Stimulated activated CD8-positive, alpha-beta memory T cell treated with anti-CD3 and anti-CD28 coated beads, Interleukin-7, amount 100 ng/mL, for 24 hours (primary cell): ENCODE data around the gene MIX23.

Source experiments
- DNase-seq: peaks from one replicate; pipeline ENCODE4 v3.0.0-alpha.2; 2020; ENCODE audit warnings: low read depth

MIX23 gene

DNA sequence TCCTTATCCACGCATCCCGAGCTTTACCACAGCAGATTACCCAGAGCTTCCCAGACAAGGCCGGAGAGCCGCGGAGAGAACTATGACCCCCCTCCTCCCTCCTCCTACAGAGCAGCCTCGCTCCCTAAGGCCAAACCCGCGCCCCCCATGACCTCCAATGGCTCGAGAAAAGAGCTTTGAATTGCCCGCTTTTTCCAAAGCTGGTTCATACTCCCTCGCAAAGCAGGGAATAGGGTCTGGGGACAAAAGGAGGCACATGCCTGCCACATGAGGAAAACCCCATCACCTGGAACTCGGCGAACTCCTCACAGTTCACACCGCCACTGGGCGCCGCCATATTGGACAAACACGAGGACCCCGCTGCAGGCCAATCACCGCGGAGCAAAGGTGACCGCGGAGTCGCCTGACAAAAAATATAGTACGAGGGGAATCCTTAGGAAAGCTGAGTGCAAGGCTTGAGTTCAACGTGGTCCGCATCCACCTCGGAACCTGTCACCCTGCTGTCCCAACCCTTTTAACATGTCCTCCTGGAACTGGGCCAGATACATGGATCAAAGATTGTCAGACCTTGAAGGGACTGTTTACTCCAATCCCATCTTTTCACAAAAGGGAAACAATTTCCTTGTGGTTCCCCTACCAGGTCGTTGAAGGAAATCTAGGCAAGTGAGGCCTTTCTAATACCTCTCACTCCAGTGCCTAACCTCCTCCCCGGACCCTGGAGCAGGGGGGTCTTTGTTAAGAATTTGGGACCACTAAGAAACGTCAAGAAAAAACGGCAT is at the start of gene MIX23:
Gene MIX23 (minus strand): TSS at position 344 of the 779 bp plus-strand sequence. CDS start 7 bp downstream, at position 337.
- DNase-seq = peak; percentile 67

DNA sequence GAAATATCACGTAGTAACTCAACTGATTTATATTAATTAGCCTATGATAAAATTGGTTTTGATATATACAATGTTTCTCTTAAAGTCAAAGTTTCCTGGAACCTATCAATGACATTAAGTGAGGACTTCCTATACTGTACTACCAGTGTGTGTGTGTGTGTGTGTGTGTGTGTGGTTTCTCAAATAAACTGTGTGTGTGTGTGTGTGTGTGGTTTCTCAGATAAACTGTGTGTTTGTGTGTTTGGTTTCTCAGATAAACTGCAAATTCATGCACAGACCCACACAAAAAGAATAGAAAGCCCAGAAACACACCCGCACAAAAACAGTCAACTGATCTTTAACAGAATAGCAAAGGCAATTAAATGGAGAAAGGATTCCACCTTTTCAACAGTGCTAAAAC is 47.3 kb upstream of the MIX23 start:
- DNase-seq = no peak

DNA sequence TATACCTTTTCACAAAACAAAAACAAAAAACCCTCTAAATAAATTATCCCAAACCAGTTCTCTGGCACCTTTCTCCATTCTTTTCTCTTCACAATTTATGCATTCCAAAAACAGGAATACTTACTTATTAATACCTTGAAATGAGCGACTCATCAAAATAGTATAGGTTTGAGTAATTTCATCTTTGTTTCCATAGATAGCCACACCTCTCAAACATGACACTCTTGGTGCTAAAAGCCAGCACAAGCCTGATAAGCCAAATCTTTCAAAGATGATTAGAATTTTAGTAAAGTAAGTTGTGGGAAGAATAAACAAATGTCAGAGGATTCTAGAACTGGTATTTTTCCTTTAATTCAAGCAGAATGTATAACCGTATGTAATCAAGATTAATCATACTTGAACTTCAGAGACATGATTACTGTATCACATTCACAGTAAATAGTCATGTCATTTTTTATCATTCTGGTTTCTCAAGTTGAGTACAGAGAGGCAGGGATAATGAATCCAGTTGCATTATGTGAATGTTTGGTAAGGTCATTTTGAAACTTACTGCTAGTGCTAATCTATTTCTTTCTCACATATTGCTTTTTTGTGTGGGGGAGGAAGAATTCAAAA is 44.9 kb upstream of the MIX23 start:
- no peak for DNase-seq

DNA sequence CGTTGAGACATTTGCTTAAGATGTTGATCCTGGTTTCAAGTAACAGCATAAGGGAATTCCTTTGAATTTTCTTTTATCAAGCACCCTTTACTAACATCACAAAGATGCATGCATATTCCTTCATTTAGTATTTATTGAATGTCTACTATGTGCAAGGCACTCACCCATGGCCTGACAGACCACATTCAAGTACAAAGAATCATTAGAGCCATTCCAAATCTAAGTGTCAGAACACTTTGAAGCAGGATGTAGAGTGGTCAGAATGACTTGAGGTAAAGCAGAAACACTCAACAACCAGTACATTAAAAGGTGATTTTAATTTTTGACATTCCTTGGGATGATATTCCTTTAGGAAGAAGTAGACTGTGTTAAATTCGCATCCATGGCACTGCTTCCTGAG is 38.8 kb upstream of the MIX23 start:
- no peak for DNase-seq

DNA sequence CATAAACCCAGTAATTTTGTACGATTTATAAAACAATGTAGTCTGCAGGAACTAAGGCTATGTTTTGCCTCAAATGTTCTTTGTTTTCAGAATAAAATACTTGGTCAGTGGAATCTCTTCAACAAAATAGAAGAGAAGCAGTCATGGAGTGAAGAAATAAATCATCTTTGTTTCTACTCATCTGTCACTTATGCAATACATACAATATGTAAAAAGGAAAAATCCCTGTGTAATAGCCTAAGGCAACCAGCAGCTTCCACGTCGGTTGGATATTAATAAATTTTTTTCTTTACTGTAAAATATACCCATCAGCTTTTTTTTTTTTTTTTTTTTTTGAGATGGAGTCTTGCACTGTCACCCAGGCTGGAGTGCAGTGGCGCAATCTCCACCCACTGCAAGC is 38.1 kb upstream of the MIX23 start:
- DNase-seq = no peak

DNA sequence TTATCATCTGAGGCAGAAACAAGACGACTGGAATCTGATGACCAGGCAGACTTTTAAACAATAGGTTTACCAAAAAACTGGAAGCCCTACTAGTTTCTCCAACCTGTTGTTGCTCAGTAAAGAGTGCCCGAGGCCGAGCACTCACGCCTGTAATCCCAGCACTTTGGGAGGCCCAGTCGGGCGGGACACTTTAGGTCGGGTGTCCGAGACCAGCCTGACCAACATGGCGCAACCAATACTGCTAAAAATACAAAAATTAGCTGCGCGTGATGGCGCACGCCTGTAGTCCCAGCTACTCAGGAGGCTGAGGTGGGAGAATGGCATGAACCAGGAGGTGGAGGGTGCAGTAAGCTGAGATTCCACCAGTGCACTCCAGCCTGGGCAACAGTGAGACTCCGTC is 33.9 kb upstream of the MIX23 start:
- DNase-seq = no peak

DNA sequence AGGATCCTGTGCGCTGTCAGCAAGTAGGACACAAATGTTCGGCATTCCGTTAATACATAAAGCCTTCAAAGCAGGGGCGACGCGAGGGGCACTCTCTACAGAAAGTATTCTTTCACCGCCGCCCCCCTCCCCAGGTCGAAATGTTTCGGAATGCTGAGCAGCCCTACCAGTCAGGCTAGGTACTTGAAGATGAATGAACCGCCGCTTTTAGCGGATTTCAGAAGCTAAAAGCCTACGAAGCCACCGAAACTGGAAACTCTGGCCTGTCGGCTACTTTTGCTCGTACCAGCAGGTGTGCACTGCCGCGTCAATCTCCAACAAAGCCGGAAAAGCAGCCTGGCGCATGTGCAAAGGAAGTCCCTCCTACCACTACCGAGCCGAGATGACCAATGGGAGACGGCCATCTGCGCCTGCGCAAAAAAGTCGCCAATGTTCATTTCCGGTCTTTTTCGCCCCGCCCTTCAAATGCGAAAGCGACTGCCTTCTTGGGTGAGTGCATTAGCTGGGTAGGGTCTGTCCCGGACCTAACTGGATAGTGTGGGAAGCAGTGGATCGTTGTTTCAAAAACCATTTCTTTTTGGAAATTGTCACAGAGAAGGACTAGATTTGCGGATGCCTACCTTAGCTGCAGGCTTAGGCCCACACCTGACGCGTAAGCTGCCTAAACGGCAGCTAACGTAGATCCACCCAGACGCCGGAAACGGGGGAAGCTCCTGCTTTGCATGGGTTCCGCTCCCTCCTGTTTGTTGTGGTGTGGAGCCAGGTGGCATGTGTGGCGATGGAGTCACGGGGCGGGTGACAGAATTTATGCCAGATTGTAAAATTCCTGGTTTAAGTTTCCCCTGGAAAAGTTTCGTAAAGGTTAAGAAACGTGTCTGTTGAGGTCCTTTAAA is 33.0 kb upstream of the MIX23 start, which contains the start of gene WDR5B:
Gene WDR5B (minus strand): TSS at position 301 of the 893 bp plus-strand sequence. CDS start 534 bp downstream, outside the sequence.
- DNase-seq = peak; percentile 99

DNA sequence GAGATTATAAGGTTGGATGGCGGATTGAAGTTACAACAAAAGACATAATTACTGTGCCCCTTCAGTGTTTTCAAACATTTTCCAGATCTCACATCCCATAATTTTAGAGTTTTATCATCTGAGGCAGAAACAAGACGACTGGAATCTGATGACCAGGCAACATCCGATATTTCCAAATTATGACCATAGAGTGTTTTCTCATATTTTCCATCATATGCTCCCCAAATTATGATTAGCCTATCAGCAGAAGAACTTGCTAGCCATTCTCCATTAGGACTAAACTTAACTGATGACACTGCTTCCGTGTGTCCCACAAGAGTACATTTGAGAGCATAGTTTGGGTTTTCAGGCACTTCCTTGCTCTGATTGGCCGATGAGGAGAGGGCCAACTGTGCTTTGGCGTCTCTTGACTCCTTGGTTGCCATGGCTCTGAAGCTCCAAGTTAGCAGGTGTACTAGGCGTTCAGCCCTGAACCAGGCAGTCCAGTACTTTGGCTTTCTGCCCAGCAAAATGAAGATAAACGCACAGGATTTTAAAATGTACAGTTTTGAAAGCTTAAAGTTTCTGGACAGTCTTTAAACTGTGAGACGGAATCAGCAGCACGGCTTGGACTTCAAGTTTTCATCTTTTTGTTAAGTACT is 32.2 kb upstream of the MIX23 start:
- peak; percentile 5 for DNase-seq

DNA sequence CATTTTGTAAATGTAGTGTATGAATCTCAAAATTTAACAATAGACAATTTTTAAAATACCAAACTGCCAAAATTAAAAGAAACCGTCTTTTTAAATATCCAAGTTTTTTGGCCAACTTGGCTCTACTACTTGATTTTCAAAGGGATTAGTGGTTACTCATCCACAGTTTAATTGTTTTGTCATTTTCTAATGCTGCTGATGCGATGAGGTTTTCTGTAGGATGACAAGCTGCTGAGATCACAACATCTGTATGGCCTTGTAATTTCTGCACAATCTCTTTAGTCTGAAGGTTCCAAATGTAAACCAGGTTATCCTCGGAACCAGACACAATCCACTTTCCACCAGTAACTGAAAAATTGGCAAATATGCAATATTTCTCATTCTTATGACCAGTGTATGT is 31.4 kb upstream of the MIX23 start:
- no peak for DNase-seq

DNA sequence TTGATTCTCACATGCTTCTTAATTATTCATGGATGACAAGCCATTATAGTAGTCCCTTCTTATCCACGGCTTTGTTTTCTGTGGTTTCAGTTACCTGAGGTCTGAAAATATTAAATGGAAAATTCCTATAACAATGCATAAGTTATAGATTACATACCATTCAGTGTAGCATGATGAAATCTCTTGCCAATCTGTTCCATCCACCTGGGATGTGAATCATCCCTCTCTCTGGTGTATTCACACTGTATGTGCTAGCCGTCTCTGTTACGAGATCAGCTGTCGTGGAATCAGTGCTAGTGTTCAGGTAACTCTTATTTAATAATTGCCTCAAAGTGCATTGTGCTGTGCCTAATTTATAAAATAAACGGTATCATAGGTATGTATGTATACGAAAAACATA is 27.6 kb upstream of the MIX23 start:
- DNase-seq = no peak

DNA sequence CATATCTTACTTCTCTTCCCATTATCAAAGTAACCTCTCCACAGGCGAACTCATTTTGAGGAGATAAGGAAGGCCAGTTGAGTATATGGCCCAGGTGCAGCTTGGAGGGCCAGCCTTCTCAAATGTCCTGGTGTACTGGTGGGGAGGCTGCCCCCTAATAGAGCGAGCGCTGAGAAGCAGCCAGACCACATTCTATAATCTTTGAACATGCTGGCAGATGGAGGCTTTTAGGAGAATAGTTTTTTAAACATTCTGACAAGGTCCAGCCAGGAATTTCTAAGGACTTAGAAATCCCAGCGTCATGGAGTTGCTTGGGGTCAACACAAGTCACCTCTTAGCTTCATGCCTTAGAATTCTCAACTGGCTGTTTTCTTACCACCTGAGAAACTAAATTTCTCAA is 27.1 kb upstream of the MIX23 start:
- no peak for DNase-seq

DNA sequence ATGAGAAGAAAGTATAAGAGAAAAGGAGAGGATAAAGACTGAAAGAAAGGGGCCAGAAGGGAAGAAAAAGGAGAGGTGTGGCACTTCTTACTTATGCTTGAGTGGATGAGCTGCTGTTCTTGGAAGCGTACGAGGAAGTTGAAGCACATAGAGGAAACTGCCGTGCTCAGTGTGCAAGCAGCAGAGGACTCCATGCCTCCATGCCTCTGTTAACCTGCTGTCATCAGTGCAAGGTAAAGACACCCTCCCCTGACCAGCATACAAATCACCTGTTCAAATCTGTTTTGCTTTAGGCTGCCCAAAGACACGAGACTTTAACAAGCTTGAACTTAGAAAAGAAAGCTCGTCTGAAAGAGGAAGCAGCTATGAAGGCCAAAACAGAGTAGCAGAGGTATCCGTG is 26.4 kb upstream of the MIX23 start:
- no peak for DNase-seq

DNA sequence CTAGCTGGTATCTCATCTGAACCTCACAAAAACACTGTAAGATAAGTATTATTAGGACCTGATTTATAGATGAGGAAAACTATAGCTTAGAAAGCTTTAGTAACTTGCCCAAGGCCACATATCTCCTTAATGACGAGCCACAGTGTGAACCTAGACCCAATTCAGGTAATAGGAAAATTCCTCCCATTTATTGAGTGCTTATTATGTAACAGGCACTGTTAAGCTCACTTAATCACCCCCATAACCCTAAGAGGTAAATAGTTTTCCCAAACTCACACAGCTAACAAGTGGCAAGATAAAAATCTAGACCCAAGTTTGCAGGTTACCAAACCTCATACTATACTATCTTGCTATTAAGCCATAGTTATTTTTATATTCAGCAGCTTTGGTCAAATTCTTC is 24.9 kb upstream of the MIX23 start:
- no peak for DNase-seq

DNA sequence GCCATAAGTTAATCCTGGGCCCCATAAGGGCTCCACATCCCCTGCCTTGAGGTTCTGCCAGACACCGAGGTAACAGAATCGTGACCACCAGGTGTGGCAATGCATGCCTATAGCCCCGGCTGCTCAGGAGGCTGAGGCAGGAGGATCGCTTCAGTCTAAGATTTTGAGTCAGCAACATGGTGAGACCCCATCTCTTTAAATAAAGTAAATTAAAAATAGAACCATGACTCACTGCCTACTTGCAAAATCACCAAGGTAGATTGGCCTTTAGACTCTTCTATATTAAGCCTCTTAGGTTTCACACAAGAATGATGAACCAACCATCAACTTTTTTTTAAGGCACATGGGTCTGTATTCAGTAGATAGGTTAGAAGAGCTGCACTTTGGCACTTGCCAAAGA is 23.2 kb upstream of the MIX23 start:
- no peak for DNase-seq

DNA sequence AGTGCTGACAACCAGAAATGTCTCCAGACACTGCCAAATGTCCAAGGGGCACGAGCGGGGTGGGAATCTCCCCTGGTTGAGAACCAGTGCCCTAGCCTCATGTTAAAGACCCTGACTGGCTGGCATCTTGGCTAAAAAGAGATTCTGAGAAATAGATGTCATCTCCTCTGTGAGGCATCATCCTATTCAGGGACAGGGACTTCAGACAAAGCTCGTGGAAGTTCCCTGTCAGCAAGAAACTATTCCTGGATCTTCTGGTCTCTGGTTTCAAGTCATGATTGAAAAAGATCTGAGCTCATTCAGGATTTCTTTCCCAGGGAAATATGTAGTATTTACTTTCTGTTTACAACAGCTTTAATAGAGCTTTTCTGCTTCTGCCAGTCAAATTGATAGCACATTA is 22.0 kb upstream of the MIX23 start:
- DNase-seq = no peak

DNA sequence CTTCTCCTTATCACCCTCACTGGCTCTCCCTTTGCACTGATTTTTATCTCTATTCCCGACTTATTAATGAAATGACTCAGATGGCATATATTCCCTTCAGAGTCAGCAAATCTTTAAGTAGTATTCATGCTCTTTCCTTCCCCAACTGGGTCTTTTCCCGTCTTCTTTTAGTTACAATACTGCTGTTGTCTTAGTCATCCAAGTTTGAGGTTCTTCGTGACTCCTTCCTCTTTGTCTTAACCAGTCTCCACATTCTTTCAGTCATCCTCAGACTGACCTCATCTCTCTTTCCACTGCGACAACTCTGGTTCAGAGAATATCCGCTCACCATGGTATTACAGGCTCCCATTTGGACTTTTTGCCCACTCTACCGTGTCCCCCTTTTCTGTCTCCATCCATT is 20.5 kb upstream of the MIX23 start:
- DNase-seq = no peak

DNA sequence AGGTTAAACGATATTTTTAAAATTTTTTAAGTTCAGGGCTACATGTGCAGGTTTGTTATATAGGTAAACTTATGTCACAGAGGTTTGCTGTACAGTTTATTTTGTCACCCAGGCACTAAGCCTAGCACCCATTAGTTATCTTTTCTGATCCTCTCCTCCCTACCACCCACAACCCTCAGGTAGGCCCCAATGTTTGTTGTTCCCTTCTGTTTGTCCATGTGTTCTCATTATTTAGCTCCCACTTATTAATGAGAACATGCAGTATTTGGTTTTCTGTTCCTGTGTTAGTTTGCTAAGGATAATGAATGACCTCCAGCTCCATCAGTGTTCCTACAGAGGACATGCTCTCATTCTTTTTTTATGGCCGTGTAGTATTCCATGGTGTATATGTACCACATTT is 15.9 kb upstream of the MIX23 start:
- no peak for DNase-seq

DNA sequence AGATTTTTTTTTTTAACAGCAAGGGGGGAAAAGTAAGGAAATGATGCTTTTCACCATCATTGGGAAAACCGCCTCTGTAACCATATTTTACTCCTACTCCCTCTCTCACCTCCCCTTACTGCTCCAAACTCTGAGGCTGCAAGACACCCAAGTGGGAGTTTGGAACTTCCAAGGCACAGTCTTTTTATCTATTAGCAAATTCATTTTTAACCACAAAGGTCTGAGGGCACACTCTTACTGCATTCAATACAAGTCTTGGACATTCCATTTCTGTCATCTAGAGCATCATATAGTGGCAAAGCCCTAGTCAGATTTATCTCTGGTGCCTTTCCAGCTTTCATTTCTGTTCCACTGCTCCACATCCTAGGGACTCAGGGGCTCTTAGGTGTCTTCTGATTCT is 14.2 kb upstream of the MIX23 start:
- no peak for DNase-seq

DNA sequence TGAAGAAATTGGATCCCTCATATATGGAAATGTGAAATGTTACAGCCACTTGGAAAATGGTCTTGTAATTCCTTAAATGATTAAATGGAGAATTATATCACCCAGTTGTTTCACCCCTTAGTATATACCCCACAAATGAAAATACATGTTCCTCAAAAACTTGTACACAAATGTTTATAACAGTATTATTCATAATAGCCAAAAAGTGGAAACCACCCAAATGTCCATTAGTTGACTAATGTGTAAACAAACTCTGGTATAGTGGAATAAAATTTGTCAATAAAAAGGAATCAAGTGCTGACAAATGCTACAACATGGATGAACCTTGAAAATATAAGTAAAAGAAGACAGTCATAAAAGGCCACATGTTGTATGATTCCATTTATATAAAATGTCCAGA is 13.5 kb upstream of the MIX23 start:
- no peak for DNase-seq

DNA sequence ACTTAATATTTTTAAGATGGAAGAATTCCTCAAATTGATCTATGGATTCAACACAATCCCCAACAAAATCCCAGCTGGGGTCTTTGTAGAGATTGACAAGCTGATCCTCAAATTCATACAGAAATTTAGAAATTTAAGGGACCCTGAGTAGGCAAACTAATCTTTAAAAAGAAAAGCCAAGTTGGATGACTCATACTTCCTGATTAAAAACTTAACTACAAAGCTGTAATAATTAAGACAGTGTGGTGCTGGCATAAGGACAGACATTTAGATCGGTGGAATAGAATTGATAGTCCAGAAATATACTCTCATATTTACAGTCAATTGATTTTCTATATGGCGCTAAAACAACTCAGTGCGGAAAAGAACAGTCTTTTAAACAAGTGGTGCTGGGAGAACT is 12.6 kb upstream of the MIX23 start:
- DNase-seq = no peak

DNA sequence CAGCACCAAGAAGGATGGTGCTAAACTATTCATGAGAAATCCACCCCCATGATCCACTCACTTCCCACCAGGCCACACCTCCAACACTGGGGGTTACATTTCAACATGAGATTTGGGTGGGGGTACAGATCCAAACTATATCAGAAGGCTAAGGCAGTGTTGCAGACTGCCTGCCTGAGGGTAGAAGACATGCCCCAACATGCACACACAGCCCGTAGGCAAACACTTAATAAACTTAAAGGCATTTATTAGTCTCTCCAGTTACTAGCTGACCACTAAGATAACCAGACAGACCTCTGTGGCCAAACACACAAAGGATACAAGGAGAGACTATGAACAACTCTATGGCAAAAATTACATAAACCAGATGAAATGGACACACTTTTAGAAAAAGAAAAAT is 11.1 kb upstream of the MIX23 start:
- DNase-seq = no peak
